ENCODE data around the gene GLP1R. TPM values are rescaled to one million over a fixed set of nuclear protein-coding genes. Genes with fewer than 3 reads are reported as not detected.

GLP1R gene
- total and polyA plus RNA-seq, 2 of the 4 experiments (the other 2 are of a cell fraction): not detected

- Histone ChIP-seq H3K4me1 (ENCODE audit: control insufficient read depth, insufficient read depth, low read length) (no peaks in the 10 kb centered on the region), H3K79me1 (ENCODE audit: low read depth in 1 of 2, low read length in 2 of 2) (no peaks in the 10 kb centered on the region), H3K18ac (ENCODE audit: low read depth, low read length) (no peak overlapping the region), H4K91ac (ENCODE audit: insufficient read depth, low read depth, low read length) (no peak overlapping the region), H2BK5ac (ENCODE audit: low read depth, low read length, poor library complexity, severe bottlenecking) (no peak overlapping the region), H3K36me3 (ENCODE audit: control insufficient read depth, insufficient read depth, low read length) (no peaks in the 10 kb centered on the region), H4K5ac (ENCODE audit: low read depth, low read length) (no peak overlapping the region), H3K9me1 (ENCODE audit: insufficient read depth, low read length) (no peaks in the 10 kb centered on the region), H2AK9ac (replicated peaks; ENCODE audit: low read depth, low read length, poor library complexity) (no peak overlapping the region), H3K56ac (ENCODE audit: extremely low read depth, insufficient read depth, low read length) (no peak overlapping the region), H3K4me2 (ENCODE audit: low read depth, low read length) (no peak overlapping the region), H3K9me3 (ENCODE audit: control insufficient read depth, insufficient read depth, low read length) (no peaks in the 10 kb centered on the region), H2BK20ac (ENCODE audit: low read depth, low read length) (no peak overlapping the region), H2AK5ac (ENCODE audit: low read depth, low read length) (no peak overlapping the region), H2BK15ac (ENCODE audit: low read depth, low read length) (no peak overlapping the region), H4K20me1 (ENCODE audit: insufficient read depth, low read length) (no peaks in the 10 kb centered on the region), H3K9ac (ENCODE audit: low read depth, low read length) (no peak overlapping the region), H3K4ac (ENCODE audit: low read depth, low read length) (no peak overlapping the region), H3K4me3 (ENCODE audit: insufficient read depth, low read depth, low read length) (no peak overlapping the region), H3K14ac (replicated peaks; ENCODE audit: low read depth, low read length) (no peak overlapping the region), H2BK120ac (ENCODE audit: low read depth, low read length) (no peak overlapping the region), H2AFZ (replicated peaks; ENCODE audit: low read length, poor library complexity) (no peak overlapping the region), H3K27me3 (ENCODE audit: control insufficient read depth, insufficient read depth, low read length) (no peaks in the 10 kb centered on the region), H3K27ac (ENCODE audit: insufficient read depth, low read length) (no peak overlapping the region), H4K8ac (ENCODE audit: low read depth in 2 of 2, low read length in 2 of 2) (no peak overlapping the region), H3K23ac (ENCODE audit: low read depth, low read length) (no peak overlapping the region)
- POLR2A ChIA-PET (ENCODE audit: unreplicated experiment): no interaction called here
- 42% methylated on average over 2 of the region's 4 CpGs; no CpG with 5 or more reads in 1 of the 2 experiments for WGBS, 2 experiments (ENCODE audit: extremely low coverage in 2 of 2, insufficient read length in 1 of 2)
- DNase-seq (no peak), ATAC-seq (ENCODE audit: low read depth) (no peak)
- intact Hi-C loops (cut with micrococcal nuclease) (no loop called here), in situ Hi-C loops (cut with MboI; ENCODE audit: low sequenced_read_pairs) (no loop called here), dilution Hi-C loops (cut with HindIII; ENCODE audit: low sequenced_read_pairs, unreplicated experiment) (no loop called here)
- CTCF ChIA-PET: interaction anchor here (0.8 kb wide), 1 partner anchor 12 kb away, joined by 3 read pairs; no protein-coding TSS in a partner anchor
- BruUV-seq (replicated peaks): no TSS peak
- TF ChIP-seq SMC3 (IDR thresholded peaks at IDR 0.05; ENCODE audit: low read depth, low read length): no peak
- no peak for TF ChIP-seq FOS (IDR thresholded peaks at IDR 0.05; ENCODE audit: low read depth, low read length)
- TF ChIP-seq RCOR1 (IDR thresholded peaks at IDR 0.05; ENCODE audit: insufficient replicate concordance, low read length): no peak
- TF ChIP-seq BHLHE40 (IDR thresholded peaks at IDR 0.05; ENCODE audit: low read depth, low read length): no peak
Observed at GRCh38 chr6:39017547-39017880, 31.1 kb upstream of the GLP1R start.
